22Rv1 (cell line): ENCODE data around the gene RFWD3.

Experiments
- CTCF ChIP-seq: fragments of 450-650 bp; IDR thresholded peaks from 2 replicates; pipeline ENCODE4 v1.5.1; 2017; ENCODE audit warnings: mild to moderate bottlenecking
- ZFX ChIP-seq: fragments of 450-650 bp; IDR thresholded peaks from 2 replicates; pipeline ENCODE4 v1.6.1; 2017; ENCODE audit warnings: antibody characterized with exemption, borderline replicate concordance

- TF ChIP-seq ZFX = no peak
- TF ChIP-seq CTCF = peak; percentile 96
Observed at GRCh38 chr16:74709441-74709877, 42.8 kb upstream of the RFWD3 start.
